C4-2B (cell line): ENCODE measurements around the gene AFF3.

Experiments
- ZFX ChIP-seq: fragments of 450-650 bp; IDR thresholded peaks from 2 replicates; pipeline ENCODE4 v1.6.1; 2017
- TF ChIP-seq, protein P1 (sequence below): fragments of 450-650 bp; conservative IDR thresholded peaks from 2 replicates; pipeline ENCODE4 v1.5.1; 2017; ENCODE audit warnings: mild to moderate bottlenecking

DNA sequence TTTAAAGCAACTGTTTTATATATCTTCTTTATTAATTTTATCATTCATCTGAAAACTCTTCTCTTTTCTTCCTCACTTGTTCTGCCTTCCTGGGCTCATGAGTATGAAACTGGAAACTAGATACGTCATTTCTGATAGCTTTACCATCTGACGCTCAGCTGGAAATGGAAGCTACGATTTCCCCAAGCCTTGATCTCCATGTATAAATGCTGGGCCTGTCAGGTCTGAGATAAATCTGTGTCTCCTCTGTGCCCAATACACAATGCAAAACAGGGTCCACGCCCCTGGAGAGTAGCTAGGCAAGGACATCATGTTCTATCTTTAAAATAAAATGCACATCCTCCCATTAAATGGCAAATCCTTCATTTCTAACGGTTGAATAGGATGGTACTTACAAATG, 238.4 kb downstream of the AFF3 start:
- TF ChIP-seq, protein P1, sequence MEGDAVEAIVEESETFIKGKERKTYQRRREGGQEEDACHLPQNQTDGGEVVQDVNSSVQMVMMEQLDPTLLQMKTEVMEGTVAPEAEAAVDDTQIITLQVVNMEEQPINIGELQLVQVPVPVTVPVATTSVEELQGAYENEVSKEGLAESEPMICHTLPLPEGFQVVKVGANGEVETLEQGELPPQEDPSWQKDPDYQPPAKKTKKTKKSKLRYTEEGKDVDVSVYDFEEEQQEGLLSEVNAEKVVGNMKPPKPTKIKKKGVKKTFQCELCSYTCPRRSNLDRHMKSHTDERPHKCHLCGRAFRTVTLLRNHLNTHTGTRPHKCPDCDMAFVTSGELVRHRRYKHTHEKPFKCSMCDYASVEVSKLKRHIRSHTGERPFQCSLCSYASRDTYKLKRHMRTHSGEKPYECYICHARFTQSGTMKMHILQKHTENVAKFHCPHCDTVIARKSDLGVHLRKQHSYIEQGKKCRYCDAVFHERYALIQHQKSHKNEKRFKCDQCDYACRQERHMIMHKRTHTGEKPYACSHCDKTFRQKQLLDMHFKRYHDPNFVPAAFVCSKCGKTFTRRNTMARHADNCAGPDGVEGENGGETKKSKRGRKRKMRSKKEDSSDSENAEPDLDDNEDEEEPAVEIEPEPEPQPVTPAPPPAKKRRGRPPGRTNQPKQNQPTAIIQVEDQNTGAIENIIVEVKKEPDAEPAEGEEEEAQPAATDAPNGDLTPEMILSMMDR, result no peak
- no peak for TF ChIP-seq ZFX
